ENCODE data around the gene CEMIP. TPM values are rescaled to one million over a fixed set of nuclear protein-coding genes. Genes with fewer than 3 reads are reported as not detected.

The CEMIP gene
- total RNA-seq, 1 donor from 2014 or later, result not detected

- DNase-seq (peak; percentile 30), ATAC-seq (peak; percentile 38)
- intact Hi-C loops (cut with micrococcal nuclease), result loop anchor here (5.0 to 10.0 kb wide), 3 partner anchors 165 to 215 kb away; no protein-coding TSS in a partner anchor
Observed at GRCh38 chr15:80779658-80780415, 667 bp downstream of the CEMIP start.

- intact Hi-C loops (cut with micrococcal nuclease), result loop anchor here (5.0 kb wide), 1 partner anchor 187 kb away; no protein-coding TSS in a partner anchor
- ATAC-seq (peak; percentile 57), DNase-seq (peak; percentile 75)
Observed at GRCh38 chr15:80780416-80781221, 1.4 kb downstream of the CEMIP start.

- DNase-seq (no peak), ATAC-seq (no peak)
- intact Hi-C loops (cut with micrococcal nuclease), result loop anchor here (5.0 kb wide), 1 partner anchor 184 kb away; no protein-coding TSS in a partner anchor
Observed at GRCh38 chr15:80783260-80783659, 4.1 kb downstream of the CEMIP start.

GRCh38 chr15:80785335-80785734, 6.2 kb downstream of the CEMIP start:
- DNase-seq (no peak), ATAC-seq (no peak)
- intact Hi-C loops (cut with micrococcal nuclease), result no loop called here

- ATAC-seq (no peak), DNase-seq (no peak)
- intact Hi-C loops (cut with micrococcal nuclease), result no loop called here
Observed at GRCh38 chr15:80785811-80786354, 6.7 kb downstream of the CEMIP start.

- DNase-seq (no peak), ATAC-seq (no peak)
- intact Hi-C loops (cut with micrococcal nuclease), result no loop called here
Observed at GRCh38 chr15:80787316-80787715, 8.1 kb downstream of the CEMIP start.

GRCh38 chr15:80788536-80788935, 9.4 kb downstream of the CEMIP start:
- intact Hi-C loops (cut with micrococcal nuclease), result no loop called here
- ATAC-seq, result no peak
- no peak for DNase-seq

- ATAC-seq (no peak), DNase-seq (no peak)
- intact Hi-C loops (cut with micrococcal nuclease), result no loop called here
Observed at GRCh38 chr15:80789296-80789695, 10.1 kb downstream of the CEMIP start.

- no peak for DNase-seq
- intact Hi-C loops (cut with micrococcal nuclease), result no loop called here
- ATAC-seq, result no peak
Observed at GRCh38 chr15:80789796-80790195, 10.6 kb downstream of the CEMIP start.

- DNase-seq (no peak), ATAC-seq (no peak)
- intact Hi-C loops (cut with micrococcal nuclease), result no loop called here
Observed at GRCh38 chr15:80790236-80790635, 11.1 kb downstream of the CEMIP start.

- intact Hi-C loops (cut with micrococcal nuclease), result no loop called here
- no peak for ATAC-seq
- DNase-seq, result no peak
Observed at GRCh38 chr15:80791004-80791403, 11.8 kb downstream of the CEMIP start.

- no peak for ATAC-seq
- intact Hi-C loops (cut with micrococcal nuclease), result no loop called here
- DNase-seq, result no peak
Observed at GRCh38 chr15:80796407-80796806, 17.2 kb downstream of the CEMIP start.

- ATAC-seq, result no peak
- intact Hi-C loops (cut with micrococcal nuclease), result no loop called here
Observed at GRCh38 chr15:80798911-80799310, 19.7 kb downstream of the CEMIP start.

GRCh38 chr15:80800067-80800466, 20.9 kb downstream of the CEMIP start:
- intact Hi-C loops (cut with micrococcal nuclease), result no loop called here
- no peak for DNase-seq
- ATAC-seq, result no peak

More at GRCh38 chr15:80798911-80799310, 19.7 kb downstream of the CEMIP start:
- no peak for DNase-seq

GRCh38 chr15:80801891-80802680, 22.9 kb downstream of the CEMIP start:
- peak; percentile 29 for DNase-seq
- intact Hi-C loops (cut with micrococcal nuclease), result no loop called here
- peak; percentile 64 for ATAC-seq

- intact Hi-C loops (cut with micrococcal nuclease), result no loop called here
- no peak for DNase-seq
- ATAC-seq, result no peak
Observed at GRCh38 chr15:80803580-80804525, 24.7 kb downstream of the CEMIP start.

GRCh38 chr15:80804970-80805495, 25.9 kb downstream of the CEMIP start:
- intact Hi-C loops (cut with micrococcal nuclease), result no loop called here
- no peak for ATAC-seq
- no peak for DNase-seq

- ATAC-seq (no peak), DNase-seq (no peak)
- intact Hi-C loops (cut with micrococcal nuclease), result no loop called here
Observed at GRCh38 chr15:80811781-80812315, 32.7 kb downstream of the CEMIP start.

All from left ventricle myocardium superior (tissue), 1 donor.